ENCODE results near the gene RTF2.

RTF2 gene

GRCh38 chr20:56439771-56440291, 28.6 kb upstream of the RTF2 start:
- peak; percentile 49 for DNase-seq (ENCODE audit: low spot score)

- no peak for DNase-seq (ENCODE audit: low spot score)
Measured at GRCh38 chr20:56440346-56441007, 27.9 kb upstream of the RTF2 start.

- DNase-seq (ENCODE audit: low spot score) = no peak
Measured at GRCh38 chr20:56442389-56443365, 25.8 kb upstream of the RTF2 start.

- DNase-seq (ENCODE audit: low spot score) = no peak
Measured at GRCh38 chr20:56443654-56444540, 24.5 kb upstream of the RTF2 start.

GRCh38 chr20:56445130-56445529, 23.3 kb upstream of the RTF2 start:
- DNase-seq (ENCODE audit: low spot score) = no peak

- no peak for DNase-seq (ENCODE audit: low spot score)
Measured at GRCh38 chr20:56445540-56445939, 22.9 kb upstream of the RTF2 start.

GRCh38 chr20:56447227-56447626, 21.2 kb upstream of the RTF2 start:
- no peak for DNase-seq (ENCODE audit: low spot score)

- no peak for DNase-seq (ENCODE audit: low spot score)
Measured at GRCh38 chr20:56449459-56449858, 19.0 kb upstream of the RTF2 start.

- no peak for DNase-seq (ENCODE audit: low spot score)
Measured at GRCh38 chr20:56451056-56451765, 17.2 kb upstream of the RTF2 start.

- DNase-seq (ENCODE audit: low spot score) = no peak
Measured at GRCh38 chr20:56453352-56453751, 15.1 kb upstream of the RTF2 start.

GRCh38 chr20:56454754-56455153, 13.7 kb upstream of the RTF2 start:
- no peak for DNase-seq (ENCODE audit: low spot score)

- DNase-seq (ENCODE audit: low spot score) = no peak
Measured at GRCh38 chr20:56458206-56458821, 10.1 kb upstream of the RTF2 start.

- no peak for DNase-seq (ENCODE audit: low spot score)
Measured at GRCh38 chr20:56460459-56460858, 8.0 kb upstream of the RTF2 start.

GRCh38 chr20:56461576-56461975, 6.9 kb upstream of the RTF2 start:
- no peak for DNase-seq (ENCODE audit: low spot score)

GRCh38 chr20:56463428-56463827, 5.0 kb upstream of the RTF2 start:
- DNase-seq (ENCODE audit: low spot score) = no peak

GRCh38 chr20:56465997-56466396, 2.4 kb upstream of the RTF2 start:
- DNase-seq (ENCODE audit: low spot score) = no peak

- no peak for DNase-seq (ENCODE audit: low spot score)
Measured at GRCh38 chr20:56467968-56468315, 485 bp upstream of the RTF2 start.

GRCh38 chr20:56469077-56469449, 636 bp downstream of the RTF2 start:
- no peak for DNase-seq (ENCODE audit: low spot score)

GRCh38 chr20:56483970-56484369, 15.5 kb downstream of the RTF2 start:
- no peak for DNase-seq (ENCODE audit: low spot score)

- no peak for DNase-seq (ENCODE audit: low spot score)
Measured at GRCh38 chr20:56487216-56487615, 18.8 kb downstream of the RTF2 start.

- DNase-seq (ENCODE audit: low spot score) = no peak
Measured at GRCh38 chr20:56488566-56488965, 20.1 kb downstream of the RTF2 start.

Measured in kidney capillary endothelial cell (primary cell).